ENCODE data around the gene TMPRSS7.

The TMPRSS7 gene

DNA sequence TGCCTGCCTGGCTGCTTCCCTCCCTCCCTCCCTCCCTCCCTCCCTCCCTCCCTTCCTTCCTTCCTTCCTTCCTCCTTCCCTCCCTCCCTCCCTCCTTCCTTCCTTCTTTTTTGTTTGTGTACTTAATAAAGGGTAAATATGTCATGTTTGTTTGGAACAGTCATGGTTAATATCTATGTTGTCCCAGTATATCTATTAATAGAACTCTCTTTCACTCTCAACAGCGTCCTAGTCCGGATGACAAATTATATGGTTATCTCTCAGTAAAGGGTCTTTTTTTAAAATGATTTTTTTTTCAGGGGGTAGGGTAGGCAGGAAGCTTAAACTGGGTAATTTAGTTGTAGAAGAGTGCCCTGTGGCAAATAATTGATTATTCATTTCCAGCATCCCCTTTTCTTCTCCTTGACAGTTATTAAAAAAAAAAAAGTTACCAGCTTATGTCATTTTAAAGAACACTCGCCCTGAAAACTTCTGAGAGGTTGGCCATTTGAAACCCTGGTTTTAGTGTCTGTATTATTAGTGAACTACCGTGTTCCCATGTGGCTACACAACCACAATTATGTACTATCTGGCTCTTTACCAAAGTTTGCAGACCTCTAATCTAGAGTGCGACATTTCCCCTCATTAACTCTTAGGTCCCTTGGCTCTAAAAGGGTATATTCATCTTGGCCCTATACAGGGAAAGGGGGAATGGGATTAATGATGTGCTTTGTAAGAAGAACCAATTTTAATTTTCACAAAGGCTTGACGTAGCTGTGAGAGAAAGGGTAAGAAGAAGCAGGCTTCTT lies 22.1 kb upstream of the TMPRSS7 start:
- no peaks in the 10 kb centered on the region for H3K4me1 ChIP-seq (ENCODE audit: control insufficient read depth in 2 of 2, insufficient read depth in 2 of 2, low read length in 2 of 2)
- no peak overlapping the region for H3K27ac ChIP-seq (ENCODE audit: low read depth in 2 of 2, low read length in 2 of 2)

GRCh38 chr3:112013058-112013783 lies 21.3 kb upstream of the TMPRSS7 start:
- Histone ChIP-seq H3K27ac (ENCODE audit: low read depth in 2 of 2, low read length in 2 of 2) (no peak overlapping the region), H3K36me3 (ENCODE audit: control insufficient read depth in 2 of 2, insufficient read depth in 2 of 2, low read length in 2 of 2) (no peaks in the 10 kb centered on the region), H3K4me3 (ENCODE audit: low read length in 2 of 2) (no peak overlapping the region), H3K4me1 (ENCODE audit: control insufficient read depth in 2 of 2, insufficient read depth in 2 of 2, low read length in 2 of 2) (no peaks in the 10 kb centered on the region), H3K9ac (ENCODE audit: low read depth in 1 of 2, low read length in 2 of 2) (no peak overlapping the region), H3K27me3 (ENCODE audit: control insufficient read depth in 2 of 2, insufficient read depth in 2 of 2, low read length in 2 of 2) (no peaks in the 10 kb centered on the region), H3K9me3 (ENCODE audit: control insufficient read depth in 2 of 2, low read length in 2 of 2) (no peaks in the 10 kb centered on the region)

More for the DNA sequence above, 22.1 kb upstream of the TMPRSS7 start:
- no peak overlapping the region for H3K9ac ChIP-seq (ENCODE audit: low read depth in 1 of 2, low read length in 2 of 2)
- no peaks in the 10 kb centered on the region for H3K27me3 ChIP-seq (ENCODE audit: control insufficient read depth in 2 of 2, insufficient read depth in 2 of 2, low read length in 2 of 2)
- no peaks in the 10 kb centered on the region for H3K9me3 ChIP-seq (ENCODE audit: control insufficient read depth in 2 of 2, low read length in 2 of 2)
- no peak overlapping the region for H3K4me3 ChIP-seq (ENCODE audit: low read length in 2 of 2)
- no peaks in the 10 kb centered on the region for H3K36me3 ChIP-seq (ENCODE audit: control insufficient read depth in 2 of 2, insufficient read depth in 2 of 2, low read length in 2 of 2)

DNA sequence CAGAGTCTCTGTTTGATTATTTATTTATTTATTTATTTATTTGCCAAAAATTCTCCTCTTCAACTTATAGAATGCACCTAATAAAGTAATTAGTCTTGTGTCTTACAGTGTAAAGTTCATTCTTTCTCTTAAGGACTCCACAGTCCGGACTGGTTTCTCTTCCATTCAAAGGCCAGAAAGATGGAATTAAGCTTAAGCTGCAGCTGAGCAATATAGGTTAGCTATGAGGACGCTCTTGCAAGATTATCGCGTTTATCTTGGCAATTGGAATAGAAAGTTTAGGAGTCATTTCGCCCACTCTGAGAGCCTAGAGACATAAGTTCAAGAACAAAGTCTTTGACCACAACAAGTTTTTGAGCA lies 20.8 kb upstream of the TMPRSS7 start:
- Histone ChIP-seq H3K27ac (ENCODE audit: low read depth in 2 of 2, low read length in 2 of 2) (no peak overlapping the region), H3K4me3 (ENCODE audit: low read length in 2 of 2) (no peak overlapping the region), H3K9me3 (ENCODE audit: control insufficient read depth in 2 of 2, low read length in 2 of 2) (no peaks in the 10 kb centered on the region), H3K4me1 (ENCODE audit: control insufficient read depth in 2 of 2, insufficient read depth in 2 of 2, low read length in 2 of 2) (no peaks in the 10 kb centered on the region), H3K27me3 (ENCODE audit: control insufficient read depth in 2 of 2, insufficient read depth in 2 of 2, low read length in 2 of 2) (no peaks in the 10 kb centered on the region), H3K9ac (ENCODE audit: low read depth in 1 of 2, low read length in 2 of 2) (no peak overlapping the region), H3K36me3 (ENCODE audit: control insufficient read depth in 2 of 2, insufficient read depth in 2 of 2, low read length in 2 of 2) (no peaks in the 10 kb centered on the region)

DNA sequence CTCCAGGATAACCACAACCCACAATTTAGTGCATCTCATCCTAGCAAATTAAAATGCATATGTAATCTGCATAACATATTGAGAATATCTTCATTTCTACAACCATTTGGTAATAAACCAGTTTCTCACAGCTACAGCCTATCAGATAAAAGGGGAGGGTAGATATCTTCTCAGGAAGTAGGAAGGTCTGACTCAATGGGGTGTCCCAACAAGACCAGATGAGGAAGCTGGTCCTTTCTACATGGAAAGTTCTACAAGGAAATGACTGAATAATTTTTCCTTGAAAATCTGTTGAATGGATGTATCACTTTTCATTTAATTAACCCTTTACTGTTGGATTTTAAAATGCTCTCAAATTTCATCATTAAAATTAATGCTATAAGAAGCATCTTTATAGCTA lies 17.4 kb upstream of the TMPRSS7 start:
- no peaks in the 10 kb centered on the region for H3K9me3 ChIP-seq (ENCODE audit: control insufficient read depth in 2 of 2, low read length in 2 of 2)
- no peak overlapping the region for H3K27ac ChIP-seq (ENCODE audit: low read depth in 2 of 2, low read length in 2 of 2)
- no peak overlapping the region for H3K4me3 ChIP-seq (ENCODE audit: low read length in 2 of 2)
- H3K27me3 ChIP-seq (ENCODE audit: control insufficient read depth in 2 of 2, insufficient read depth in 2 of 2, low read length in 2 of 2), result no peaks in the 10 kb centered on the region
- H3K4me1 ChIP-seq (ENCODE audit: control insufficient read depth in 2 of 2, insufficient read depth in 2 of 2, low read length in 2 of 2), result no peaks in the 10 kb centered on the region
- no peaks in the 10 kb centered on the region for H3K36me3 ChIP-seq (ENCODE audit: control insufficient read depth in 2 of 2, insufficient read depth in 2 of 2, low read length in 2 of 2)
- no peak overlapping the region for H3K9ac ChIP-seq (ENCODE audit: low read depth in 1 of 2, low read length in 2 of 2)

- Histone ChIP-seq H3K9ac (ENCODE audit: low read depth in 1 of 2, low read length in 2 of 2) (no peak overlapping the region), H3K27me3 (ENCODE audit: control insufficient read depth in 2 of 2, insufficient read depth in 2 of 2, low read length in 2 of 2) (no peaks in the 10 kb centered on the region), H3K36me3 (ENCODE audit: control insufficient read depth in 2 of 2, insufficient read depth in 2 of 2, low read length in 2 of 2) (no peaks in the 10 kb centered on the region), H3K4me1 (ENCODE audit: control insufficient read depth in 2 of 2, insufficient read depth in 2 of 2, low read length in 2 of 2) (no peaks in the 10 kb centered on the region), H3K4me3 (ENCODE audit: low read length in 2 of 2) (no peak overlapping the region), H3K9me3 (ENCODE audit: control insufficient read depth in 2 of 2, low read length in 2 of 2) (no peaks in the 10 kb centered on the region), H3K27ac (ENCODE audit: low read depth in 2 of 2, low read length in 2 of 2) (no peak overlapping the region)
Observed at GRCh38 chr3:112018712-112019111, 15.8 kb upstream of the TMPRSS7 start.

GRCh38 chr3:112019716-112020115 lies 14.8 kb upstream of the TMPRSS7 start:
- no peaks in the 10 kb centered on the region for H3K4me1 ChIP-seq (ENCODE audit: control insufficient read depth in 2 of 2, insufficient read depth in 2 of 2, low read length in 2 of 2)
- H3K36me3 ChIP-seq (ENCODE audit: control insufficient read depth in 2 of 2, insufficient read depth in 2 of 2, low read length in 2 of 2), result no peaks in the 10 kb centered on the region
- no peak overlapping the region for H3K4me3 ChIP-seq (ENCODE audit: low read length in 2 of 2)
- H3K9ac ChIP-seq (ENCODE audit: low read depth in 1 of 2, low read length in 2 of 2), result no peak overlapping the region
- no peaks in the 10 kb centered on the region for H3K9me3 ChIP-seq (ENCODE audit: control insufficient read depth in 2 of 2, low read length in 2 of 2)
- no peaks in the 10 kb centered on the region for H3K27me3 ChIP-seq (ENCODE audit: control insufficient read depth in 2 of 2, insufficient read depth in 2 of 2, low read length in 2 of 2)
- no peak overlapping the region for H3K27ac ChIP-seq (ENCODE audit: low read depth in 2 of 2, low read length in 2 of 2)

- Histone ChIP-seq H3K27ac (ENCODE audit: low read depth in 2 of 2, low read length in 2 of 2) (no peak overlapping the region), H3K36me3 (ENCODE audit: control insufficient read depth in 2 of 2, insufficient read depth in 2 of 2, low read length in 2 of 2) (no peaks in the 10 kb centered on the region), H3K9me3 (ENCODE audit: control insufficient read depth in 2 of 2, low read length in 2 of 2) (no peaks in the 10 kb centered on the region), H3K4me1 (ENCODE audit: control insufficient read depth in 2 of 2, insufficient read depth in 2 of 2, low read length in 2 of 2) (no peaks in the 10 kb centered on the region), H3K27me3 (ENCODE audit: control insufficient read depth in 2 of 2, insufficient read depth in 2 of 2, low read length in 2 of 2) (no peaks in the 10 kb centered on the region), H3K9ac (ENCODE audit: low read depth in 1 of 2, low read length in 2 of 2) (no peak overlapping the region), H3K4me3 (ENCODE audit: low read length in 2 of 2) (no peak overlapping the region)
Observed at GRCh38 chr3:112020674-112021085, 13.9 kb upstream of the TMPRSS7 start.

GRCh38 chr3:112027142-112027541 lies 7.4 kb upstream of the TMPRSS7 start:
- Histone ChIP-seq H3K27ac (ENCODE audit: low read depth in 2 of 2, low read length in 2 of 2) (no peak overlapping the region), H3K27me3 (ENCODE audit: control insufficient read depth in 2 of 2, insufficient read depth in 2 of 2, low read length in 2 of 2) (no peaks in the 10 kb centered on the region), H3K4me3 (ENCODE audit: low read length in 2 of 2) (no peak overlapping the region), H3K36me3 (ENCODE audit: control insufficient read depth in 2 of 2, insufficient read depth in 2 of 2, low read length in 2 of 2) (no peaks in the 10 kb centered on the region), H3K9me3 (ENCODE audit: control insufficient read depth in 2 of 2, low read length in 2 of 2) (no peaks in the 10 kb centered on the region), H3K9ac (ENCODE audit: low read depth in 1 of 2, low read length in 2 of 2) (no peak overlapping the region), H3K4me1 (ENCODE audit: control insufficient read depth in 2 of 2, insufficient read depth in 2 of 2, low read length in 2 of 2) (no peaks in the 10 kb centered on the region)

- H3K27me3 ChIP-seq (ENCODE audit: control insufficient read depth in 2 of 2, insufficient read depth in 2 of 2, low read length in 2 of 2), result no peaks in the 10 kb centered on the region
- H3K4me3 ChIP-seq (ENCODE audit: low read length in 2 of 2), result no peak overlapping the region
- H3K9me3 ChIP-seq (ENCODE audit: control insufficient read depth in 2 of 2, low read length in 2 of 2), result no peaks in the 10 kb centered on the region
- no peak overlapping the region for H3K27ac ChIP-seq (ENCODE audit: low read depth in 2 of 2, low read length in 2 of 2)
- no peaks in the 10 kb centered on the region for H3K36me3 ChIP-seq (ENCODE audit: control insufficient read depth in 2 of 2, insufficient read depth in 2 of 2, low read length in 2 of 2)
- no peak overlapping the region for H3K9ac ChIP-seq (ENCODE audit: low read depth in 1 of 2, low read length in 2 of 2)
- no peaks in the 10 kb centered on the region for H3K4me1 ChIP-seq (ENCODE audit: control insufficient read depth in 2 of 2, insufficient read depth in 2 of 2, low read length in 2 of 2)
Observed at GRCh38 chr3:112027826-112028225, 6.7 kb upstream of the TMPRSS7 start.

GRCh38 chr3:112030901-112031300 lies 3.6 kb upstream of the TMPRSS7 start:
- no peaks in the 10 kb centered on the region for H3K36me3 ChIP-seq (ENCODE audit: control insufficient read depth in 2 of 2, insufficient read depth in 2 of 2, low read length in 2 of 2)
- no peaks in the 10 kb centered on the region for H3K4me1 ChIP-seq (ENCODE audit: control insufficient read depth in 2 of 2, insufficient read depth in 2 of 2, low read length in 2 of 2)
- H3K9ac ChIP-seq (ENCODE audit: low read depth in 1 of 2, low read length in 2 of 2), result no peak overlapping the region
- H3K27me3 ChIP-seq (ENCODE audit: control insufficient read depth in 2 of 2, insufficient read depth in 2 of 2, low read length in 2 of 2), result no peaks in the 10 kb centered on the region
- no peak overlapping the region for H3K27ac ChIP-seq (ENCODE audit: low read depth in 2 of 2, low read length in 2 of 2)
- no peak overlapping the region for H3K4me3 ChIP-seq (ENCODE audit: low read length in 2 of 2)
- H3K9me3 ChIP-seq (ENCODE audit: control insufficient read depth in 2 of 2, low read length in 2 of 2), result no peaks in the 10 kb centered on the region
